NT2/D1 (cell line): ENCODE measurements around the gene ZNF641.
A peak's percentile ranks its signal among the peaks of the same experiment; 100 is the strongest.

Experiments used
- DNase-seq: peaks from one replicate; pipeline ENCODE4 v3.0.0-alpha.2; 2011; ENCODE audit warnings: low read depth, low spot score
- H3K27me3 ChIP-seq: 2 replicates; pipeline ENCODE4 v1.6.0; 2011; ENCODE audit warnings: mild to moderate bottlenecking; ENCODE audit not compliant: insufficient read length, insufficient read depth
- H3K36me3 ChIP-seq: 2 replicates; pipeline ENCODE4 v1.6.1; 2011; ENCODE audit warnings: mild to moderate bottlenecking, low read length, mixed read lengths; ENCODE audit not compliant: insufficient read depth, insufficient read length
- H3K4me1 ChIP-seq: 2 replicates; pipeline ENCODE4 v1.5.1; 2011; ENCODE audit not compliant: insufficient read depth, insufficient read length
- H3K4me3 ChIP-seq: 2 replicates; pipeline ENCODE4 v1.5.1; 2011; ENCODE audit warnings: low read depth; ENCODE audit not compliant: insufficient read length
- H3K9ac ChIP-seq: 2 replicates; pipeline ENCODE4 v1.6.0; 2011; ENCODE audit warnings: low read depth; ENCODE audit not compliant: insufficient read length
- H3K9me3 ChIP-seq: 2 replicates; pipeline ENCODE4 v1.5.1; 2011; ENCODE audit warnings: mild to moderate bottlenecking, low read length; ENCODE audit not compliant: insufficient read depth
- SUZ12 ChIP-seq: IDR thresholded peaks from 2 replicates; pipeline ENCODE4 v1.6.1; 2011; ENCODE audit not compliant: insufficient read length, insufficient read depth; ENCODE audit errors: extremely low read depth
- YY1 ChIP-seq: IDR thresholded peaks from 2 replicates; pipeline ENCODE4 v1.6.1; 2011; ENCODE audit not compliant: insufficient read length, insufficient read depth
- ZNF274 ChIP-seq: IDR thresholded peaks from 2 replicates; pipeline ENCODE4 v1.6.1; 2011; ENCODE audit warnings: mild to moderate bottlenecking, low read depth, low read length

The ZNF641 gene

DNA sequence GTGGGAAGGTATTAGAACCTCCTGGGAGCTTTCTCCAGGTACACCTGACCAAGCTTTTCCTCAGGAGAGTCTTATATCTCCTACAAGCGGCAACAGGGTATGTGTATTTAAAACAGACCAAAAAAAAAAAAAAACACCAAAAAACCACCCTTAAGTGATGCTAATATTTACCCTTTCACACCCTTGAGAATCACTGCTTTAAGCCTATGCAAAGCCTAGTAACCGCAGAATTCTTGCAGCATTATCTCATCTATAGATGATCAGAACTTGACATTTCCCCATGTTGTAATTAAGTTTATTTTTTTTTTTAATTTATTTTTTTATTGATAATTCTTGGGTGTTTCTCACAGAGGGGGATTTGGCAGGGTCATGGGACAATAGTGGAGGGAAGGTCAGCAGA lies 19.3 kb downstream of the ZNF641 start:
- Histone ChIP-seq H3K36me3 (no peaks in the 10 kb centered on the region), H3K9ac (no peak overlapping the region), H3K9me3 (peaks cover 49% of the 10 kb centered on the region), H3K27me3 (no peaks in the 10 kb centered on the region), H3K4me1 (no peaks in the 10 kb centered on the region), H3K4me3 (no peak overlapping the region)
- peak; percentile 5 for DNase-seq
- TF ChIP-seq ZNF274 (no peak), YY1 (no peak), SUZ12 (no peak)

DNA sequence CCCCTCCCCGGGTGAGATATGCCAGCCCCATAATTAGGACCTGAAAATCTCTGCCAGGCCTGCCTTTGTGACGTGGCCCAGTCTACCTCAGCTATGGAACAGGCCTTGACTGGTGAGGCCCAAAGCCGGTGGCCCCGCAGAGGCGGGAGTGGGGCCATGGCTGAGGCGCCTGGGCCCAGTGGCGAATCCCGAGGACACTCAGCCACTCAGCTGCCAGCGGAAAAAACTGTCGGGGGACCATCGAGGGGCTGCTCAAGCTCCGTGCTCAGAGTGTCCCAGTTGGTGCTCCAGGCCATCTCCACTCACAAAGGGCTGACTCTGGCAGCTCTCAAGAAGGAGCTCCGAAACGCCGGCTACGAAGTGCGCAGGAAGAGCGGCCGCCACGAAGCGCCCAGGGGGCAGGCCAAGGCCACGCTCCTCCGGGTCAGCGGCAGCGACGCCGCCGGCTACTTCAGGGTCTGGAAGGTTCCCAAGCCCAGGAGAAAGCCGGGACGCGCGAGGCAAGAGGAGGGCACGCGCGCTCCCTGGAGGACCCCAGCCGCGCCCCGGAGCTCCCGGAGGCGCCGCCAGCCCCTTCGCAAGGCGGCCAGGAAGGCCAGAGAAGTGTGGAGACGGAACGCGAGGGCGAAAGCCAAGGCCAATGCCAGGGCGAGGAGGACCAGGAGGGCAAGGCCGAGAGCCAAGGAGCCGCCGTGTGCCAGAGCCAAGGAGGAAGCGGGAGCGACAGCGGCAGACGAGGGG lies 21.4 kb downstream of the ZNF641 start:
- Histone ChIP-seq H3K9me3 (peaks cover 45% of the 10 kb centered on the region), H3K9ac (no peak overlapping the region), H3K36me3 (no peaks in the 10 kb centered on the region), H3K4me3 (no peak overlapping the region), H3K4me1 (no peaks in the 10 kb centered on the region), H3K27me3 (no peaks in the 10 kb centered on the region)
- TF ChIP-seq ZNF274: no peak
- TF ChIP-seq YY1: no peak
- no peak for TF ChIP-seq SUZ12
- no peak for DNase-seq

DNA sequence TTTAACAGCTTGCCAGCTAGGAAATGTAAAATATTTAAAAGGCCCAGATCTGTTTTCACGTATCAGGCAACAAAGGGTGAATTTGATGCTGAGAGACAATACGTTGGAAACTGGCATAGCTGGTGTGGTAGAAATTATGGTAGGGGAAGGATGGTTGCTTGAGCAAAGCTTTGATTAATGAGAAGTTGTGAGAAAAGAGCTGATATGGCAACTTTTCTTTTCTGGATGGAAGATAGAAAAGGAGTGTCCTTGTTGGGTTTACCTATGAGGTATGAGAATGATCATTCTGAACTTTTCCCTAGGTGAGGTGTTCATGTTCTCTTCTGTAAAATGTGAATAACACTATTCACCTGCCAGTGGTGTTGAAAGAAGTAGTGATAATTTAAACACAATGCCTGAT lies 34.2 kb downstream of the ZNF641 start:
- H3K9ac ChIP-seq: no peak overlapping the region
- TF ChIP-seq SUZ12 (no peak), ZNF274 (no peak), YY1 (no peak)
- H3K36me3 ChIP-seq: no peaks in the 10 kb centered on the region
- H3K4me3 ChIP-seq: no peak overlapping the region
- H3K4me1 ChIP-seq: no peaks in the 10 kb centered on the region
- DNase-seq: no peak
- no peaks in the 10 kb centered on the region for H3K27me3 ChIP-seq
- peaks cover 19% of the 10 kb centered on the region for H3K9me3 ChIP-seq

- TF ChIP-seq SUZ12 (no peak), ZNF274 (no peak), YY1 (no peak)
- H3K9ac ChIP-seq: no peak overlapping the region
- peaks cover 5% of the 10 kb centered on the region; the same call in 1 of the 2 replicates for H3K9me3 ChIP-seq
- H3K27me3 ChIP-seq: no peaks in the 10 kb centered on the region
- no peak overlapping the region for H3K4me3 ChIP-seq
- H3K36me3 ChIP-seq: no peaks in the 10 kb centered on the region
- H3K4me1 ChIP-seq: no peaks in the 10 kb centered on the region
- no peak for DNase-seq
These were observed 39.4 kb downstream of the ZNF641 start for GRCh38 chr12:48311313-48311712.

- no peak for TF ChIP-seq SUZ12
- no peak for TF ChIP-seq YY1
- no peak for TF ChIP-seq ZNF274
- Histone ChIP-seq H3K4me3 (no peak overlapping the region), H3K4me1 (no peaks in the 10 kb centered on the region), H3K36me3 (no peaks in the 10 kb centered on the region), H3K9me3 (no peaks in the 10 kb centered on the region), H3K27me3 (no peaks in the 10 kb centered on the region), H3K9ac (no peak overlapping the region)
- DNase-seq: no peak
These were observed 43.5 kb downstream of the ZNF641 start for GRCh38 chr12:48307269-48307668.

- no peaks in the 10 kb centered on the region for H3K27me3 ChIP-seq
- H3K4me1 ChIP-seq: no peaks in the 10 kb centered on the region
- H3K4me3 ChIP-seq: no peak overlapping the region
- H3K36me3 ChIP-seq: no peaks in the 10 kb centered on the region
- H3K9ac ChIP-seq: no peak overlapping the region
- TF ChIP-seq YY1: no peak
- TF ChIP-seq SUZ12: no peak
- TF ChIP-seq ZNF274: no peak
- DNase-seq: no peak
- no peaks in the 10 kb centered on the region for H3K9me3 ChIP-seq
These were observed 45.5 kb downstream of the ZNF641 start for GRCh38 chr12:48305190-48305589.

DNA sequence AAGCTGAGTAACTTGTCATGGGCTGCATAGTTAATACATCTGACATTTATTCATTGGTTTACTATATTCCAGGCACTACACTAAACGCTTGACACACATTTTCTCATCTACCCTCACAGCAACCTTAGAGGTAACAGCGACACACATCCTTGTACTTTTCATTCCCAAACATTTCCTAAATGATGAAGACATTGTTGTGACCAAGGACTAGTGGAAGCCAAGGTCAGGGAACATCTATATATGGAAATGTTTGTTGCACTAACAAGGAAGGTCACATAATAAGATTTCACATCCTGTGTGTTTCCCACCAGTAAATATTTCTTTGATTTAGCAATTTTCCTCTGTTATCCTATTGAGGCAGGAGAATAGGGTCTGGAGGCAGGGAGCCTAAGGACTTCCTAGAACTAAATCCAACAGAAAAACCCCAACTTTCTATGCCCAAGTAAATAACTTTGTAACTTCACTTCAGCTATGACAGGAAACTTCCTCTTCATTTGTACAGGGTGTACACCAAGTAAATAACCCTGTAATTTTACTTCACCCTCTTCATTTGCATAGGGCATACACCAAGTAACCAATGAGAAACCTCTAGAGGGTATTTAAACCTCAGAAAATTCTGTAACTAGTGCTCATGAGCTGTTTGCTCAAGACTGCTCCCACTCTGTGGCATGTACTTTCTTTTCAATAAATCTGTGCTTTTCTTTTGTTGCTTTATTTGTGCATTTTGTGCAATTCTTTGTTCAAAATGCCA lies 48.4 kb downstream of the ZNF641 start:
- no peaks in the 10 kb centered on the region for H3K36me3 ChIP-seq
- H3K9ac ChIP-seq: no peak overlapping the region
- H3K27me3 ChIP-seq: peaks cover 8% of the 10 kb centered on the region
- no peak overlapping the region for H3K4me3 ChIP-seq
- no peak for DNase-seq
- TF ChIP-seq YY1: no peak
- TF ChIP-seq ZNF274: no peak
- no peak for TF ChIP-seq SUZ12
- H3K9me3 ChIP-seq: no peaks in the 10 kb centered on the region
- no peaks in the 10 kb centered on the region for H3K4me1 ChIP-seq
